NCI-H146 (cell line): ENCODE data around the gene CD300C.
"Not testable (repeated sequence)": the region's sequence is repeated elsewhere in the genome, so short reads cannot be mapped to it uniquely, and the experiment has no call there.

ENCODE experiments used
- DNase-seq: peaks from one replicate; lab custom pipeline; 2025; lab: John Stamatoyannopoulos, UW

Gene CD300C

DNA sequence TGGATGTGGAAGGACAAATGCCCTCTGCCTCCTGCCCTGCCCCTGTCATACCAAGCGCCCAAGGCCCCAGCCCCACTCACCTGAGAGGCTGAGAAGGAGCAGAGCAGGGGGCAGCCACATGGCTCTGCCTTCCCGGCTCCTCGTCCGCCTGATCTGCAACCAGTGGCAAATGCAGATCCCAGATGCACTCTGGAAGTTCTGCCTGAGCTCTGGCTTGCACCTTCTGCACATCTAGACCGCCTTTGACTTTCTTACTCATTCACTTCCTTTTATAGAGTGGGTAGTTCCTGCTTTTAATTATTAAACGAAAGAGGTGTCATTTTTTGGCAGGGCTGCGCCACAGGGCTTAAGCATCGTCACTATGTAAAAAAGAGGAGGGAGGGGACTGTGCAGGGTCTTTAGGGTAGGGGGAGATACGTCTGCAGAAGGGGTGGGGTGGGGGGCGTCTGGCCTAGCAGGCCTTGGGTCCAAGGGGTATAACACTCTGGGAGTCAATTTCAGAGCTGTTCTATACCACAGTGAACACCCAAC, 14.6 kb downstream of the CD300C start, which contains the start of gene CD300LB:
CD300LB (minus strand) TSS at position 245 of the 531 bp plus-strand sequence; CDS start at position 120, 125 bp downstream.
- DNase-seq = no peak

GRCh38 chr17:74530831-74531150, 15.1 kb downstream of the CD300C start:
- DNase-seq = no peak

- no peak for DNase-seq
Observed at GRCh38 chr17:74529243-74529642, 16.7 kb downstream of the CD300C start.

- DNase-seq = no peak
Observed at GRCh38 chr17:74528491-74529199, 17.3 kb downstream of the CD300C start.

GRCh38 chr17:74527756-74528155, 18.2 kb downstream of the CD300C start:
- no peak for DNase-seq

DNA sequence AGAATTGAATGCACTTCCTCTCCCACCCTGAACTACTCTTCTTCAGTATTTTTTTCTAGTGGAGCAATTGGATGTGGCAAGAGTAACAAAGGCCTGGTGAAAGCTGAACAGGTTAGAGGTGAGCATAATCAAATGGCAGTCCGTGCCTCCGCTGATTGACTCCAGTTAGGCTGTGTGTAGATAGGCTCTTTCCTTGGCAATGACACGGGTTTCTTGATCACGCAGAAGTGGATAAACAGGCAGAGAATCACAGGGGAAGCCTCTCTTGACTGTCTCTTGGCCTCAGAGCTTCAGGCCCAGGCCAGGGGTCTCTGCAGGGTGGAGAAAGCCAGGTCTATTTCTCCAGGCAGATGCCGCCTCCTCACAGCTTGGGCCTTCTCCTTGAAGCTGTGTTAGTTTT, 18.8 kb downstream of the CD300C start:
- no peak for DNase-seq

- no peak for DNase-seq
Observed at GRCh38 chr17:74526681-74527080, 19.2 kb downstream of the CD300C start.

DNA sequence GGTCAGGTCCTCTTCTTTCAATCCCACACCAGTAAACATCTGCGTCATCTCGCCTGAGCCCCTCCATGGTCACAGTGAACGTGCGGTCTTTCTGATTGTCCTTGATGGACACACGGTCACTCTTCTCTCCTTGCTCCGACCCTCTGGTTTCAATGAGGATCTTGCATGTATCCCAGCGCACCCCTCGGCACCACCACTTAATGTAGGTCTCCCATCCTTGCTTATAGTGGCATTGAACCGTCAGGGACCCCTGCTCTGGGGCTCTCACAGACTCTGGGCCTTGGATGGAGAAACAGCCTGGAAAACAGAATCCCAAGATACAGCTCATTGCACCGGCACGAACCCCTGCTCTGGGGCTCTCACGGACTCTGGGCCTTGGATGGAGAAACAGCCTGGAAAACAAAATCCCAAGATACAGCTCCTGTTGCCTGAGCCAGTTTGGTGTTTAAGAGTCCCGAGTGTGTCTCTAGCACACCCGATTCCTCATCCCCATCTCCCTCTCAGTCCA, 20.1 kb downstream of the CD300C start:
- no peak for DNase-seq

DNA sequence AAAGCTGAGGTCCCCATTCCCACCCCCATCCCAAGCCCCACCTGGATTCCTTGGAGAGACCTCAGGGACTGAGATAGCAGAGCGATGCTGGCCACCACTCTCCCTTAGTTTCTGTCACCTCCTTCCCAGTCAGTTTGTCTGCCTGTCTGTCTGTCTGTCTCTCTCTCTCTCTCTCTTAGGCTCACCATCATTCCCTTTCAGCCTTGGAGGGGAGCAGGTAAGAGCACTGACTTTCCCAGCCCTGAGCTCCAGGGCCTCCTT, 20.5 kb downstream of the CD300C start:
- DNase-seq = no peak

DNA sequence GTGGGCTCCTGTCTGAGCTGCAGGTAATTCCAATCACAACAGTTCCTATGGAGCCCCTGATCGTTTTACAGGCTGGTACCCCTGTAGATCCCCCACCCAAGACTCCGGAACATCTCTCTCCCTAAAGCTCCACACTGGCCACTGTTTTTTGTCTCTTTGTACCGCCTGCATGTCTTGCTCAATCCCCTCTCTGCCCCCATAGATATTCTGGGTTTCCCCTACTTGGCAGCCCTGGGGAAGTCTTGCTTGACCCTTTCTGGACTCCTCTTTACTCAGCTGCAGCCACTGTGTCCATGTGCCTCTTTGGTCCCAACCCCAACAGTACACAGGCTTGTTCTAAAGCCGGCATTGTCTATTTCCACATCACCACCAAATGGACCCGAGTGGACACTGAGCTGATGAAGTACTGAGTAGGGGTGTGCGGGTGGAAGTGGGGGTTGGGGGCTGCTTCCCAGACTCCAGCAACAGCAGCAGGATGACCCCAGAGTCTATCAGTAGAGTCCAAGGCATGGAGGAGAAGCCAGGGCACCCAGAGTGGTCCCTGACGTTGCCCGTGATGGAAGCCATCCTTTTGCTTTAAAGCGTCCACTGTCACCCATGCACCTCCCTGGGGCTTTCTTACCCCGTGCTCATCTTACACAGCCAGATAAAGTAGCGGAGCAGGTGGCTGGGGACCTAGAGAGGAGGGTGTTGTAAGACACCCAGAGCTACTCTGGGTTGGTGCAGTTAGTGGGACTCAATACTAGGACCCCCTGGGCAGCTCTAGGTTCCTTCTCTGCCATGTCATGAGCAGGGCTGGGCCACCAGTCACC, 21.1 kb downstream of the CD300C start:
- DNase-seq = no peak

DNA sequence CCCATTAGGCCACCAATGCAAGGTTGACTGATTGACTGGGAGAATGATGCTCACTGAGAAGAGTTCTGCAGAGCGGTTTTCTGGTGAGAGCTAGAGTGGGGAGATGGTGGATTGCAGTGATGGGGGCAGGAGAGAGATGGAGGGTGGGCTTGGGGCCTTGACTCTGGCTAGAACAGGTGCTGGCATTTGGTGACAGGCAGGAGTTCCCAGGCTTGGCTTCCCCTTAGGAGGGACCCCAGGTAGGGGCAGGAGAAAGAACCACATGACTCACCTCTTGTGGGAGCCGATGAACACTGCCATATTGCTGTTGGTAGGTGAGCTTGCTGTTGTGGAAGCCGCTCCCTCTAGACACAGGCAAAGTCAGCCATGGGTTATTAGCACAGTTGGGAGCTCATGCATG, 22.6 kb downstream of the CD300C start:
- DNase-seq = no peak

DNA sequence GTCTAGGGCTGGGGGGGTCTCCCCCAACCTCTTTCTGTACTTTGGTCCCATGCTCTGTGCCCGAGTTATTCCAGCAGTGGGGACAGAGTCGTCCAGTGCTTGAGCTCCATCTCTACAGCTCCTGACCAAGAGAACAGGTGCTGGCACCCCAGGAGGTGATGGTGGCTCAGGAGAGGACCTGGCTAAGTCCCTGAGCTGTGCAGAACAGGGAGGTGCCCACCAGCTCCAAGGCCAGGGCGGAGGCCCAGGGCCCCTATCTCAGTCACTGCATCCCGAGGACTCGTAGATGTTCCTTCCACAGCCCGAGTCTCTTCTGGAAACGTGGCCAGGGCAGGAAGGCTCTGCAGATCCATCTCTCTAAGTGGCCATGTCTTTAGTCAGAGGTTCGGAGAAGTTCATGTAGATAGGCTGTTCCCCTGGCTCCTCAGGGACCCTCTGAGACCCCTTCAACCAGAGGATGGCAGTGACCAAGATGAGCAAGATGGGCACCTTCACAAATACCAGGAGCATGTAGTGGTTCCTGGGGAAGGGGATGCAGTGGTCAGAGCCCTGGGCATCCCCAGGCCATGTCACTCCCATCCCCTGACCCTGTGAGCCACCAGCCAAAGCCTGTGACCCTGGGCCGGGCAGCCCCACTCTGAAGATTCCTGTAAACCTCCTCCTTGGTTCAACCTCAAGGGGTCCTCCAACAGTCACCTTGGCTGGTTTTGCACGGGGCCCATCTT, 23.4 kb downstream of the CD300C start:
- no peak for DNase-seq

GRCh38 chr17:74521701-74522201, 24.2 kb downstream of the CD300C start:
- no peak for DNase-seq

- DNase-seq = no peak
Observed at GRCh38 chr17:74520790-74521480, 25.0 kb downstream of the CD300C start.

DNA sequence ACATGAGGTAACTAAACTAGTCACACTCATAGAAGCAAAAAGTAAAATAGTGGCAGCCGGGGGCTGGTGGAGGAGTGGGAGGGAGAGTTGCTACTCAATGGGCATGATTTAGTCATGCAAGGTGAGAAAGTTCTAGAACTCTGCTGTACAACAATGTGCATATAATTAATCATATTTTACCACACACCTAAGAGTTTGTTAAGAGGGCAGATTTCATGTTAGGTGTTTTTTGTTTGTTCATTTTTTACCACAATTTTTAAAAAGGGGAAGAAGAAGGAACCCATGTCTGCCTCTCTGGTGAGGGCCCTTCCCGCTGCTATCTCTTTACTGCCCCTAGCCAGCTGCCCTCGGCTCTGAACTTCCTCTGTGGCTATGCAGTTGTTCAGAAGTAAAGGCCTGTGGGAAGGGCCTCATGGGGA, 25.9 kb downstream of the CD300C start:
- no peak for DNase-seq

GRCh38 chr17:74518413-74518981, 27.4 kb downstream of the CD300C start:
- not testable (repeated sequence) for DNase-seq

DNA sequence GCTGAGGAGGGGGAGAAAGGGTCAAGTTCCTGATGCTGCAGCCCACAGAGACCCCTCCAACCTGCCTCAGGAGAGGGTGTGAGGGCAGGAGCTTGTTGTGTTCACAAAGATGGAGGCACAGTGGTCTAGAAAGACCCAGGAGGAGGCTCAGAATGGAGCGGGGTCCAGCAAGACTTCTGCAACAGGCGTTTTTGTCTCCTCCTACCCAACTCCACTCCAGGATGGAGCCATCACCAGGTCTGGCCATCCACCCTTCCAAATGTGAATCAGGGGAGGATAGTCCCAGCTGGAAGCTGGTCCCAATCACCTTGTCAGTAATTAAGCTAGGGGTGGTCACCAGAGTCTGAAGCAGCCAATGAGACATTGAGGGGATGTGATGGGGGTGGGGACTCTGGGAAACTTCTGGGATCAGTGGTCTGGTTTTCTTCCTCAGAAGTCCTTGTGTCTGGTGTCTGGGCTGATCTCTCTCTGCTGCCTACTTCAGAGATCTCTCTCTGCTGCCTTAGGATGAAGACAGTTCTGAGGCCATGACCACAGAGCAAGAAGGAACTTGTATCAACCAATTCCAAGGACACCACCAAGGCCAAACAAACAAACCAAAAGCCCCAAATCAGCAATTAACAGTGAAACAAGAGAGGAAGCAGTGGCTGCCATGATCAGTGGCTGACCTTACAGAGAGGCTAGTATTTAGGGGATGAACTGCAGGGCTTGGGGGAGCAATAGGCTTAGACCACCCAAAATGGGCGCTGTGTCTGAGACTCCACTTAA, 29.2 kb downstream of the CD300C start:
- DNase-seq = no peak

GRCh38 chr17:74515941-74516340, 30.0 kb downstream of the CD300C start:
- DNase-seq = no peak

GRCh38 chr17:74514632-74515334, 31.1 kb downstream of the CD300C start:
- DNase-seq = no peak
